A549 treated with DMSO at 1 μM for 4 hours (cell line): Measurements from ENCODE around the gene EPSTI1. TPM values are rescaled to one million over a fixed set of nuclear protein-coding genes. Genes with fewer than 3 reads are reported as not detected.

Experiments used
- total RNA-seq: library from RNA; stranded (reverse); fragments of 200-300 nt; extraction: Qiagen RNA extraction; gene quantifications from 5 replicates; pipeline ENCODE4 v1.2.3, GENCODE V29; 2022; ENCODE audit warnings: low read depth

EPSTI1 gene
- total RNA-seq, result not detected in 5 replicates

GRCh38 chr13:42991898-42992763, at the start of gene EPSTI1:
Gene EPSTI1, minus strand, starts transcription at chr13:42992241. Its CDS starts 76 bp downstream, at chr13:42992165.

GRCh38 chr13:43023289-43023963, 31.4 kb upstream of the EPSTI1 start, which contains the start of gene DNAJC15:
Gene DNAJC15, plus strand, starts transcription at chr13:43023586. Its CDS starts 41 bp downstream, at chr13:43023627.

Other genes starting within 250 kb of the EPSTI1 start
- not detected in 5 replicates for gene FAM216B, start 210.7 kb downstream of the EPSTI1 start, total RNA-seq
- gene DNAJC15, start 31.3 kb upstream of the EPSTI1 start, total RNA-seq, result 0.01 to 0.03 TPM in 2 of 5 replicates, not detected in the others